B cell (primary cell): ENCODE results near the gene PCBP3. TPM values are rescaled to one million over a fixed set of nuclear protein-coding genes. Genes with fewer than 3 reads are reported as not detected.

Source experiments
- ATAC-seq: fragments of 200-7000 bp; cut with Tn5 transposase; one replicate; pipeline ENCODE4 v1.10.0; 2021; ENCODE audit warnings: low read depth, mild to moderate bottlenecking, moderate number of reproducible peaks, moderate library complexity
- CTCF ChIA-PET: fragments of 350-600 bp; sonication (Branson Sonifier 250); formaldehyde crosslinking; loops from one replicate; lab custom pipeline; 2021; ENCODE audit warnings: antibody characterized with exemption, inconsistent platforms; lab: Charles Lee
- POLR2A ChIA-PET: fragments of 350-600 bp; sonication (Branson Sonifier 250); formaldehyde crosslinking; loops from one replicate; lab custom pipeline; 2021; ENCODE audit warnings: antibody characterized with exemption; lab: Charles Lee
- DNase-seq: peaks from one replicate; pipeline ENCODE4 v3.0.0; 2013
- H2AFZ ChIP-seq: 2 replicates; pipeline ENCODE4 v1.6.1; 2012; ENCODE audit warnings: mild to moderate bottlenecking, low read depth, low read length; ENCODE audit not compliant: insufficient read depth, poor library complexity, severe bottlenecking
- H3K27ac ChIP-seq, 2 donors: 1 replicate in 1 of 2; 2 replicates in 1 of 2; pipeline ENCODE4 v1.5.1; 2012 to 2013; ENCODE audit warnings: low read length in 2 of 2, mild to moderate bottlenecking in 2 of 2, moderate library complexity in 1 of 2
- H3K27me3 ChIP-seq, 4 experiments: fragments of 200-600 bp in 1 of 4; sonication (generic) in 1 of 4; replicated peaks in 1 of 4; 1 replicate in 2 of 4; 2 replicates in 2 of 4; pipeline versions ENCODE4 v1.6.1 to v1.7.0; 2013 to 2016; ENCODE audit warnings: low read length in 3 of 4, mild to moderate bottlenecking in 2 of 4, mixed read lengths in 1 of 4, moderate library complexity in 1 of 4; ENCODE audit not compliant: insufficient read depth in 4 of 4, control insufficient read depth in 3 of 4; ENCODE audit errors: control extremely low read depth in 1 of 4
- H3K36me3 ChIP-seq, 2 experiments: replicated peaks in 1 of 2; 1 replicate in 1 of 2; 2 replicates in 1 of 2; pipeline versions ENCODE4 v1.6.1 to v1.7.1; 2013; ENCODE audit warnings: low read length in 1 of 2; ENCODE audit not compliant: insufficient read depth in 2 of 2, control insufficient read depth in 1 of 2; ENCODE audit errors: control extremely low read depth in 1 of 2, extremely low read depth in 1 of 2
- H3K4me1 ChIP-seq, 2 donors: fragments of 200-600 bp in 1 of 2; sonication (generic) in 1 of 2; 1 replicate in 1 of 2; 2 replicates in 1 of 2; pipeline versions ENCODE4 v1.5.1 to v1.6.1; 2013 to 2017; ENCODE audit warnings: low read length in 2 of 2; ENCODE audit not compliant: control insufficient read depth in 2 of 2, insufficient read depth in 2 of 2
- H3K4me2 ChIP-seq: replicated peaks from 2 replicates; pipeline ENCODE3; 2012; ENCODE audit warnings: mild to moderate bottlenecking, low read depth, low read length; ENCODE audit not compliant: poor library complexity, severe bottlenecking
- H3K4me3 ChIP-seq, 5 experiments: fragments of 200-600 bp in 1 of 5; sonication (generic) in 1 of 5; 1 replicate in 3 of 5; 2 replicates in 2 of 5; pipeline versions ENCODE4 v1.5.1 to v1.7.0; 2011 to 2016; ENCODE audit warnings: low read length in 4 of 5, mild to moderate bottlenecking in 4 of 5, low read depth in 2 of 5, control low read depth in 1 of 5, moderate library complexity in 1 of 5; ENCODE audit not compliant: insufficient read depth in 1 of 5; ENCODE audit errors: control extremely low read depth in 1 of 5, extremely low read depth in 1 of 5
- H3K79me2 ChIP-seq: fragments of 200-600 bp; sonication (generic); one replicate; pipeline ENCODE4 v1.6.0; 2016; ENCODE audit warnings: low read length; ENCODE audit not compliant: control insufficient read depth, insufficient read depth
- H3K9ac ChIP-seq: fragments of 200-600 bp; sonication (generic); 2 replicates; pipeline ENCODE4 v1.6.1; 2017; ENCODE audit warnings: mild to moderate bottlenecking, low read length, moderate library complexity
- H3K9me3 ChIP-seq, 3 donors: one replicate each; pipeline versions ENCODE4 v1.6.1 to v1.7.1; 2013; ENCODE audit warnings: low read length in 2 of 3; ENCODE audit not compliant: control insufficient read depth in 2 of 3, insufficient read depth in 1 of 3; ENCODE audit errors: control extremely low read depth in 1 of 3
- H4K20me1 ChIP-seq: 2 replicates; pipeline ENCODE4 v1.6.0; 2012; ENCODE audit warnings: mild to moderate bottlenecking, low read length; ENCODE audit not compliant: insufficient read depth, control insufficient read depth, poor library complexity, severe bottlenecking
- H3K27ac Mint-ChIP-seq: one replicate; pipeline ENCODE4 v1.8.0; 2021; ENCODE audit warnings: mixed read lengths
- H3K27me3 Mint-ChIP-seq: one replicate; pipeline ENCODE4 v1.8.0; 2021; ENCODE audit warnings: mixed read lengths
- H3K4me1 Mint-ChIP-seq: one replicate; pipeline ENCODE4 v1.8.0; 2021; ENCODE audit warnings: mixed read lengths
- H3K4me3 Mint-ChIP-seq: one replicate; pipeline ENCODE4 v1.8.0; 2021; ENCODE audit warnings: mixed read lengths
- H3K9me3 Mint-ChIP-seq: one replicate; pipeline ENCODE4 v1.8.0; 2022; ENCODE audit warnings: mixed read lengths; ENCODE audit not compliant: insufficient read depth
- CTCF ChIP-seq: fragments of 200-600 bp; IDR thresholded peaks from one replicate; pipeline ENCODE4 v1.8.0; 2022; ENCODE audit warnings: antibody characterized with exemption, mild to moderate bottlenecking
- EZH2 ChIP-seq: IDR thresholded peaks from 2 replicates; pipeline ENCODE4 v1.6.1; 2012; ENCODE audit warnings: borderline replicate concordance, low read depth, mild to moderate bottlenecking, moderate library complexity, low read length; ENCODE audit not compliant: insufficient read depth, poor library complexity, severe bottlenecking
- WGBS: methylation state at CpG from one replicate; pipeline ENCODE4 v1.1.5; 2013; ENCODE audit warnings: missing lambda C conversion rate; ENCODE audit not compliant: insufficient coverage; 5-methylcytosine and 5-hydroxymethylcytosine counted together
- intact Hi-C: fragments of 100-400 bp; cut with micrococcal nuclease; formaldehyde crosslinking; loops from one replicate; pipeline ENCODE4 v1.10.0; 2022
- polyA plus RNA-seq: library from polyadenylated mRNA; depleted of rRNA; stranded (reverse); fragments of >200 nt; gene quantifications from 2 replicates; pipeline ENCODE4 v1.2.3, GENCODE V29; 2012
- total RNA-seq, 2 donors: library from RNA; stranded (reverse); fragments of 120-200 nt in 1 of 2; gene quantifications; 1 replicate in 1 of 2; 2 replicates in 1 of 2; pipeline versions ENCODE4 v1.2.3 to v1.2.4, GENCODE V29; 2013 to 2022

The PCBP3 gene
- total and polyA plus RNA-seq, 2 donors (not counting 1 experiment from before 2014, with no cell fraction given), result 0.45 to 2.7 TPM

GRCh38 chr21:45761704-45762103 is 118.2 kb downstream of the PCBP3 start:
- H3K4me1 Mint-ChIP-seq, result no peaks in the 10 kb centered on the region
- no peak overlapping the region for H3K9ac ChIP-seq
- DNase-seq, result no peak
- no peaks in the 10 kb centered on the region for H3K27me3 ChIP-seq
- ATAC-seq, result no peak
- H3K9me3 Mint-ChIP-seq, result no peaks in the 10 kb centered on the region
- H3K79me2 ChIP-seq, result no peaks in the 10 kb centered on the region
- H3K4me2 ChIP-seq, result no peak overlapping the region
- no peak overlapping the region for H3K27ac ChIP-seq
- no peaks in the 10 kb centered on the region for H4K20me1 ChIP-seq
- H3K4me3 ChIP-seq, result no peak overlapping the region
- ChIA-PET CTCF (no interaction called here), POLR2A (no interaction called here)
- no peak for TF ChIP-seq CTCF
- TF ChIP-seq EZH2, result no peak
- H3K27ac Mint-ChIP-seq, result no peak overlapping the region
- H3K27me3 Mint-ChIP-seq, result peaks cover 3% of the 10 kb centered on the region
- no peak overlapping the region for H2AFZ ChIP-seq
- H3K9me3 ChIP-seq, result no peaks in the 10 kb centered on the region
- WGBS, result 100% methylated on average over 5 of the region's 11 CpGs
- H3K4me1 ChIP-seq, result no peaks in the 10 kb centered on the region
- H3K4me3 Mint-ChIP-seq, result no peak overlapping the region
- no peaks in the 10 kb centered on the region for H3K36me3 ChIP-seq
- intact Hi-C loops, result no loop called here

DNA sequence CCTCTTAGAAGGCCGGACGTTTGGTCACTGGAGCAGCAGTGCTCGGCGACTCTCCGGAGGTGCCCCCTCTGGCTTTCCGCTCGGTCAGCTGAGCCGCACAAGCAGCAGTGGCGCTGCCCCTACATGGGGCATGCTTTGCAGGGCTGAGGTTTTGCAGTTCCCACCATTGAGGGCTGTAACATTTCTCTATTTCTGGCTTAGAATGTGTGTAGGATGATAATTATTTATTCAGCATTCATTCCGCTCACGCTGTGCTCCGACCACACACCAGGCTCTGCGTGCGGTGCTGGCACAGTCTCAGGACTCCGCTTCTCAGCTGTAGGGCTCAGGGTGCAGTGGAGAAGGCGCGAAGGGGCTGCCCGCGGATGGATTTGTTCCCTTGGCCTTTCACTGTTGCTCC is 119.5 kb downstream of the PCBP3 start:
- H3K4me1 Mint-ChIP-seq, result no peaks in the 10 kb centered on the region
- ChIA-PET POLR2A (no interaction called here), CTCF (no interaction called here)
- H3K4me3 Mint-ChIP-seq, result no peak overlapping the region
- no peak for DNase-seq
- Histone ChIP-seq H2AFZ (no peak overlapping the region), H3K79me2 (no peaks in the 10 kb centered on the region), H3K4me3 (no peak overlapping the region), H3K27ac (no peak overlapping the region), H3K4me1 (no peaks in the 10 kb centered on the region), H3K36me3 (no peaks in the 10 kb centered on the region), H4K20me1 (no peaks in the 10 kb centered on the region), H3K27me3 (no peaks in the 10 kb centered on the region), H3K9me3 (no peaks in the 10 kb centered on the region), H3K4me2 (no peak overlapping the region), H3K9ac (no peak overlapping the region)
- no peaks in the 10 kb centered on the region for H3K9me3 Mint-ChIP-seq
- H3K27ac Mint-ChIP-seq, result no peak overlapping the region
- intact Hi-C loops, result no loop called here
- 95% methylated on average over 15 of the region's 19 CpGs for WGBS
- ATAC-seq, result no peak
- peaks cover 3% of the 10 kb centered on the region for H3K27me3 Mint-ChIP-seq
- TF ChIP-seq EZH2 (no peak), CTCF (no peak)
